Ishikawa (cell line): Measurements from ENCODE around the gene ASTN2.

ENCODE experiments used
- YY1 ChIP-seq: IDR thresholded peaks from 2 replicates; pipeline ENCODE4 v1.6.1; 2012; ENCODE audit warnings: low read depth
- TF ChIP-seq, protein P1 (sequence below): IDR thresholded peaks from 2 replicates; pipeline ENCODE4 v1.6.1; 2012

DNA sequence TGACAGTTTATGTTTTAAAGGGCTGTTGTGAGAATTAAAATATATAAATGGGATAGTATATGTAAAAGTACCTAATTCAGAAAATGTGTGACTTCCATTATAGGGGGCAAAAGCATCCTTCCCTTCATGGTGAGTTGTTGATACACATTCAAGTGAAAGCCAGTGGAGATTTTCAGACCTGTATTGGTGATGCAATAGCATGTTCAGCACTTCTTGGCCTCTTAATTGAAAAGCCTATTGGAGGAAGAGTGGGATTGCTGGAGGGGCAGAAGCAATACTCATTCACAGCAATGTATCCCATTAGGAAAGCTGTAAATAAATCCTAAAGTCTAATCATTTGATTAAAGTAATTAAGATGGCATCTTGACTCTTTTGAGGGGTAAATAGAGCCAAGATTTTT lies 710.4 kb downstream of the ASTN2 start:
- TF ChIP-seq, protein P1, sequence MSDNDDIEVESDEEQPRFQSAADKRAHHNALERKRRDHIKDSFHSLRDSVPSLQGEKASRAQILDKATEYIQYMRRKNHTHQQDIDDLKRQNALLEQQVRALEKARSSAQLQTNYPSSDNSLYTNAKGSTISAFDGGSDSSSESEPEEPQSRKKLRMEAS = no peak
- no peak for TF ChIP-seq YY1
